ENCODE data around the gene RDH8. TPM values are rescaled to one million over a fixed set of nuclear protein-coding genes. Genes with fewer than 3 reads are reported as not detected.

The RDH8 gene, protein sequence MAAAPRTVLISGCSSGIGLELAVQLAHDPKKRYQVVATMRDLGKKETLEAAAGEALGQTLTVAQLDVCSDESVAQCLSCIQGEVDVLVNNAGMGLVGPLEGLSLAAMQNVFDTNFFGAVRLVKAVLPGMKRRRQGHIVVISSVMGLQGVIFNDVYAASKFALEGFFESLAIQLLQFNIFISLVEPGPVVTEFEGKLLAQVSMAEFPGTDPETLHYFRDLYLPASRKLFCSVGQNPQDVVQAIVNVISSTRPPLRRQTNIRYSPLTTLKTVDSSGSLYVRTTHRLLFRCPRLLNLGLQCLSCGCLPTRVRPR
- not detected in 2 replicates for total RNA-seq

DNA sequence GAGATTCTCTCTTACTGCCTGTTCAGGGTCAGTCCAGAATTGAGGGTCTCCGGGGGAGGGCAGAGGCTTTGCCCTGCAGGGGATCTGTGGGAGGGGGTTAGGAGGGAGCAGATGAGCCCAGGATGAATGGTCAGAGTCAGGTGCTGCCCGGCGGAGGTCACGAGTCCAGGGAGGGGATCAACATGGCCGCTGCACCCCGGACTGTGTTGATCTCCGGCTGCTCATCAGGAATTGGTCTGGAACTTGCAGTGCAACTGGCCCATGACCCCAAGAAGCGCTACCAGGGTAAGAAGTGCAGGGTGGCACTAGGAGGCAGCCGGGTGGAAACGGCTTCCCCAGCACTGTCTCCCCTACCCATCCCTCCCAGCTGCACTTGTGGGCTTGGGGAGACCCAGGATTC is at the start of gene RDH8:
RDH8 (plus strand) TSS at position 168 of the 400 bp plus-strand sequence; CDS start at position 183, 15 bp downstream.
- TF ChIP-seq, protein P1, sequence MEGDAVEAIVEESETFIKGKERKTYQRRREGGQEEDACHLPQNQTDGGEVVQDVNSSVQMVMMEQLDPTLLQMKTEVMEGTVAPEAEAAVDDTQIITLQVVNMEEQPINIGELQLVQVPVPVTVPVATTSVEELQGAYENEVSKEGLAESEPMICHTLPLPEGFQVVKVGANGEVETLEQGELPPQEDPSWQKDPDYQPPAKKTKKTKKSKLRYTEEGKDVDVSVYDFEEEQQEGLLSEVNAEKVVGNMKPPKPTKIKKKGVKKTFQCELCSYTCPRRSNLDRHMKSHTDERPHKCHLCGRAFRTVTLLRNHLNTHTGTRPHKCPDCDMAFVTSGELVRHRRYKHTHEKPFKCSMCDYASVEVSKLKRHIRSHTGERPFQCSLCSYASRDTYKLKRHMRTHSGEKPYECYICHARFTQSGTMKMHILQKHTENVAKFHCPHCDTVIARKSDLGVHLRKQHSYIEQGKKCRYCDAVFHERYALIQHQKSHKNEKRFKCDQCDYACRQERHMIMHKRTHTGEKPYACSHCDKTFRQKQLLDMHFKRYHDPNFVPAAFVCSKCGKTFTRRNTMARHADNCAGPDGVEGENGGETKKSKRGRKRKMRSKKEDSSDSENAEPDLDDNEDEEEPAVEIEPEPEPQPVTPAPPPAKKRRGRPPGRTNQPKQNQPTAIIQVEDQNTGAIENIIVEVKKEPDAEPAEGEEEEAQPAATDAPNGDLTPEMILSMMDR (IDR thresholded peaks at IDR 0.05; ENCODE audit: insufficient read depth, low read depth, low read length), result no peak
- no peak within 1 kb of the TSS for H3K4me3 ChIP-seq (ENCODE audit: low read depth, low read length)
- DNase-seq (ENCODE audit: low read depth), result no peak

DNA sequence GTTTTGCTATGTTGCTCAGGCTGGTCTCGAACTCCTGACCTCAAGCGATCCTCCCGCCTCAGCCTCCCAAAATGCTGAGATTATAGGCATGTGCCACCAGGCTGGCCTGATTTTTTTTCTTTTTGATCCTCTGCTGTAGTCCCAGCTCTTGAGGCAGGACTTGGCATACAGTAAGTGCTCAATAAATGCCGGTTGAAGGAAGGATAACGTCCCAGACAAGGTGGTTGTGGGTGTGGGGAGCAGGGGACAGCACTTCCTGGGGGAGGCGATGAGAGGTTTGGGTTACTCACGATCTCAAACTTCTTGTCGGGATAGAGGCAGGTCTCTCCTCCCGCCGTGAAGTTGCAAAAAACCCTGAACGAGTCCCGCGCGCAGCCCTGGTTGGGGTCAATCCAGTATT is 47.3 kb upstream of the RDH8 start:
- no peak overlapping the region for H3K4me3 ChIP-seq (ENCODE audit: low read depth, low read length)
- TF ChIP-seq, protein P1 (IDR thresholded peaks at IDR 0.05; ENCODE audit: insufficient read depth, low read depth, low read length), result no peak
- DNase-seq (ENCODE audit: low read depth), result no peak

DNA sequence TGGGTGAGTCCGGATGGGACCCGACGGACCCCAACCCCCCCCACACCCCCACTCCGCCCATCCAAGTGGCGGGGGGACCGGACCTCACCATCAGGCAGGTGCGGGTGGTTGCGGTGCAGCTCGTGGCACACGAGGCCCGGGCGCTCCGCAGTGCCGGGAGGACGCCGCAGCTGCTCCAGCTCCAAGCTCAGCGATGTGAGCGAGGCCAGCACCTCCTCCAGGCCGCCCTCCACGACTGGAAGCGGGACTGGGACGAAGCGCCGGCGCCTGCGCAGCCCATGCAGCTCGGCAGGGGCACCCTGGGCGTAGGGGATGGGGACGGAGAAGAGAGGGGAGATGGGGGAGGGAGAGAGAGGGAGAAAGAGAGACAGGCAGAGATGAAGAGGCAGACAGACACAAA is 46.8 kb upstream of the RDH8 start:
- TF ChIP-seq, protein P1 (IDR thresholded peaks at IDR 0.05; ENCODE audit: insufficient read depth, low read depth, low read length), result no peak

DNA sequence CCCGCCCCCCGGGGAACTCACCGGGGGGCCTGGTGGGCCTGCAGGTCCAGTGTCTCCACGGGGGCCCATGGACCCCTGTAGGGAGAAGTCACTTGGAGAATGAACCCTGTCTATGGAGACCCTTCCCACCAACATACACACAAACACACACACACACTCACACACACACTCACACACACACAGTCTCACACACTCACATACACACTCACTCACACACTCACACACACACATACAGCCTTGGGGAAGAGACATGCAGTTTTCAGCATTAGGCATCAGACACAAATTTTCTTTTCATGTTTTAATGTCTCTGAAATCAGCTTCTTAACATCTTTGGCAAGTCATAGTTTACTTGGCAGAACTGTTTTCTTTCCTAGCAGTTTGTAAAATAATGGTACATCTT is 46.0 kb upstream of the RDH8 start:
- TF ChIP-seq, protein P1 (IDR thresholded peaks at IDR 0.05; ENCODE audit: insufficient read depth, low read depth, low read length), result no peak
- no peak overlapping the region for H3K4me3 ChIP-seq (ENCODE audit: low read depth, low read length)
- DNase-seq (ENCODE audit: low read depth), result no peak

More for the DNA sequence above, 46.8 kb upstream of the RDH8 start:
- H3K4me3 ChIP-seq (ENCODE audit: low read depth, low read length), result no peak overlapping the region
- DNase-seq (ENCODE audit: low read depth), result no peak

DNA sequence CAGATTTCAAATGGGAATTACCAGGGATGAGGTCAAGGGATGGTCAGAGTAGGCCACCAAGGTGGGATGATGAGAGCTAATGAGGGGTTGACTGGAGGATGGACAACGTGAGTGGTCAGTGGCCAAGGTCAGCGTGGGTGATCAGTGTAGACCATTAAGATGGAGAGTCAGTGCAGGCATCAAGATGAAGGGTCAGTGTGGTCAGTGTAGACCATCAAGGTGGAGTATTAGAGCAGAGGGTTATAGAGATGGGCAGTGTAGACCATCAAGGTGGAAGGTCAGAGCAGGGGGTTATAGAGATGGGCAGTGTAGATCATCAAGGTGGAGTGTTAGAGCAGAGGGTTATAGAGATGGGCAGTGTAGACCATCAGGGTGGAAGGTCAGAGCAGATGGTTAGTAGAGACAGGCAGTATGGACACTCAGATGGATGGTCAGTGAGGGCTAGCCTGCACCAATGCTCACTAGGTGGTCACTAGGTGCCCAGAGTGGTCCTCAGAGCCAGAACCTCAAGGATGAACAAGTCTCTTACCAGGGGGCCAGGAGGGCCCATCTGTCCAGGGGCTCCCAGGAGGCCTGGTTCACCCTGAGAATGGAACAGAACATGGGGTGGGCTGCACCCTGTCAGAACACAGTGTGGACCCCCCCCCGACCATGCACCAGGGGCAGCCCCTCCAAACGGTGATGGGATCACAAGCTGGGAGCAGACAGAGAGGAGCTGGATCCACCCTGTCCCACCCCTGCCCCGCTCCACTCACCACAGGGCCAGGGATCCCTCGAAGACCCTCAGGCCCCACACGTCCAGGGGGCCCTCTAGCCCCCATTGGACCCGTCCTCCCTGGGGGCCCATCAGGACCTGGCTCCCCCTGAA is 44.2 kb upstream of the RDH8 start:
- no peak overlapping the region for H3K4me3 ChIP-seq (ENCODE audit: low read depth, low read length)
- TF ChIP-seq, protein P1 (IDR thresholded peaks at IDR 0.05; ENCODE audit: insufficient read depth, low read depth, low read length), result no peak
- no peak for DNase-seq (ENCODE audit: low read depth)

DNA sequence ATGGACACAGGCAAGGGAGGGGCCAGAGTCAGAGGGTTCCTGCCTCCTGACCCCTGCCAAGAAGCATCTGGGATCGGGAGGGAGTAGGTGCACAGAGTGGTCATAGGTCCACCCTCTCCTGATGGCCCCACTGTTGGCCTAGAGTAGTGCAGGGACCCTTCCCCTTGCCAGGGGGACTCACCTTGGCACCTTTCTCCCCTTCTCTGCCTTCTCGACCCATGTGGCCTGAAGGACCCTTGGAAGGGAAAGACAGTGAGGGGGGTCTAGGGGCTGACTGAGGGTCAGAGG is 43.7 kb upstream of the RDH8 start:
- TF ChIP-seq, protein P1 (IDR thresholded peaks at IDR 0.05; ENCODE audit: insufficient read depth, low read depth, low read length), result no peak
- H3K4me3 ChIP-seq (ENCODE audit: low read depth, low read length), result no peak overlapping the region
- DNase-seq (ENCODE audit: low read depth), result no peak

Measured in fibroblast of villous mesenchyme (primary cell).